ENCODE results near the gene CELF2.

- TF ChIP-seq CTCF (IDR thresholded peaks at IDR 0.05): no peak
- TF ChIP-seq EZH2 (IDR thresholded peaks at IDR 0.05): no peak
- no peak for TF ChIP-seq EZH2phosphoT487 (IDR thresholded peaks at IDR 0.05)
These were observed 206.0 kb downstream of the CELF2 start for GRCh38 chr10:11223507-11224140.
